NOMO-1 treated with DMSO at 0.1 percent for 48 hours (cell line): Measurements from ENCODE around the gene ZBTB3.
"Not testable (repeated sequence)": the region's sequence is repeated elsewhere in the genome, so short reads cannot be mapped to it uniquely, and the experiment has no call there.

Experiments used
- DNase-seq: peaks from one replicate; lab custom pipeline; 2025; ENCODE audit not compliant: unreplicated experiment; lab: John Stamatoyannopoulos, UW

ZBTB3 gene

DNA sequence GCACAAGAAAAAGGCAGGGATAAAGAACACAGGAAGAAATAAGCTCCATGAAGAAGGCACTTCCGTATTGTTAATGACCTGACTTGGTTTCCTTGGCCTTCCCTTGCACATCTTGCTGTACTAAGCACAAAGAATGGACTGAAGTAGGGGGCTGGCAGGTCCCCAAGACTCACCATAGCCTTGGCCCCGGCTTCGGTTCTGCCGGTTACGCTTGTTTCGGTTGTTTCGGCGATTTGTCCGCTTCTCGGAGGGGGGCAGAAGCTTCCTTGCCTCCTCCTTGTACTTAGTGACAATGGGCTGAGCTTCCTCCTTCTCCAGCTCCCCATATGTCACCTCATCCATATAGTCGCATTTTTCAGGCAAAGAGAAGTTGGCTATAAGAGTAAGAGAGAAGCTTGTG, 37.1 kb downstream of the ZBTB3 start:
- DNase-seq: no peak

GRCh38 chr11:62716206-62716605, 37.8 kb downstream of the ZBTB3 start:
- DNase-seq: no peak

DNA sequence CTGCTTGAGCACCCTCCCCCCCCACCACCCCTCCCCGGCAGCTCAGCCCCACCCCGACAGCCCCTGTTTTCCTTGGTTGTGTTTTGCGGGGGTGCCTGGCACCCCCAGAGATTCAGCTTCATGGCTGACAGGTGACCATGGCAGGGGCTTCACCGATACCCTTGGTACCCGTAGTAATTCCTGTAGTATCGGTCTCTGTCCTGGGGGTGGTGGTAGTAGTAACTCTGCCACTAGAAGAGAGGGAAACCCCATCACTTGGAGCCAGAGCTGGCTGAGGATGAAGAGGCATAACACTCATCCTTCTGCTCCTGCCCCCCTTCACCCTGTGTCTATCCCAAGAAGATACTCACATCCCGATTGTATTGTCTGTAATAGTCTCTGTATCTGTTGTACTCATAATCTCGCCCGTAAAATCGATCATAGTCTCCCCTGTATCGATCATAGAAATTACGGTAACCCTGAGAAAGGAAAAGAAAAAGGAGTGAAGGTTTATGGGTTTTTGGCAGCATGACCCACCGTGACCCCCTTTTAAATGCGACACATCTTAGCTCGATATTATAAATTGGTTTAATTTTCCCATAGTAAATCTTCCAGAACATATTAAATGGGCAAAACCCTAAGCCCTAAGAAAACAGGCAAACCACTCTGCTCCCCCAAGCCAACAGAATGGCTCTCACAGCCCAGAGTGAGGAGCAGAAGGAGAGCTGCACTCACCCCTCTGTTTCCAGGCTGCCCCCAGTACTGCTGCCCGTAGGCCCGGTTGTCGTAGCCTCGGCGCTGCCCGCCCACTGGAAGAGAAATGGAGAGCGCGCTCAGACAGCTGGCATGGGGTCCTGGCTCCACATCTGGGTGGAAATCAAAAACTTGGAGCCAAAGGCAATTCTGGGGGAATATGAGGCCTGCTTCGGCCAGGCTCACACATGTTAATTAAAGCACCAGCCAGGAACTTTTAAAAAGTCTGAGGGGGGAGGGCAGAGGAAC, 38.5 kb downstream of the ZBTB3 start:
- no peak for DNase-seq

DNA sequence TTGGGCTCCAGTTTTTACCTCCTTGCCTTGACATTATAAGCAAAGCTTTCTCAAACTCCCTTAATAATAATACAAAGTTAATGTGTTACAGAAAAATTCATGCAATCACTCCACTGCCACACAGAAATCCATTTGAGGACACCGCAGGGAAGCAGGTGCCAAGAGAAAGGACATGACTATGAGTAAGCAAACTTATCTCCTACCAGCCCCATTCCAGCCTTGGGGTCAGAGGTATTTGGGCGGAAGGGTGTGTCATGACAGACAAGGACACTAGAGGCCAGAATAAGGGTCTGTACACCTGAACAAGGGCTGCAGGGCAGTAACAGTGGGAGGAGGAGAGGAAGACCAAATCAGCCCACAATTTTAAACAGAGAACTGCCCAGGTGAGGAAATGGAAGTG, 40.6 kb downstream of the ZBTB3 start:
- no peak for DNase-seq

DNA sequence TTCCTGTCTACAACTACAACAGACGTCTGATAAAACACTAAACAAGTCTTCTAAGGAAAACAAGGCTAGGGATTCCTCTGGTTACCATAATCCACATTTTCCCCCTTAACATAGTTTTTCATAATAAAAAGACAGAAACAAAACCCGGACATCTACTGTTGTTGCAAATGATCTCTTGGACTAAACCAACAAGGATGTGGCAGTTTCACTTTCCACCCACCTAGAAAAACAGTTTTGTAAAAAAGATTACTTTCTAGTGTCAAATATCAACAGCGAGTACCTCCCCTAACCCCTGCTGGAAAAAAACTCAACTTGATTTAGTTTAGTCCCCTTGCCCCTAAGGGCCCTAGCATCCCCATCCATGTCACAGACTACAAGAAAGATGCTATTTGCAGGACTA, 41.1 kb downstream of the ZBTB3 start:
- DNase-seq: no peak

DNA sequence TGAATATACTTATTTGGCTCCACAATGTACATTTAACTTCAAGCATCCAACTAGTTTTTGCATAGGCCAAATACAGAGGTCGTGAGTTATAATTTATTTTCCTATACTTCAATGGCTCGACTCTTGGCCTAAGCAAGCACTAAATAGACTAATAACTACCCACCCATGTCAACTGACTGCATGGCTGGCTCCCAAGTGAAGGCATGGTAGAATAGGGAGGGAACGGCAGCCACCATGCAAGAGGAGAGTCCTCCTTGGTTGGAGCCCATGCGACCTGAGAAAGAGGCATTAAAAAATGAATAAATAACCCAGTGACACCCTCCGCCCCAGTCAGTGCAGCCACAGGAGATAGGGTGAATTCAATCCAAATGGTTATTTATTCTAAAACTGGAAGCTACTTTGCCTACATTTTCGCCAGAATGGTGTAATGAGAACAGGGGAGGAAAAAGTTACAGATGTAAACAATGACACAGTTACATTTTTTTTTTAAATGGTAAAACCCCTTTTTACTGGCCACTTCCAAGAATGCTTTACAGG, 41.6 kb downstream of the ZBTB3 start:
- DNase-seq: no peak

GRCh38 chr11:62710001-62710345, 44.0 kb downstream of the ZBTB3 start:
- no peak for DNase-seq

DNA sequence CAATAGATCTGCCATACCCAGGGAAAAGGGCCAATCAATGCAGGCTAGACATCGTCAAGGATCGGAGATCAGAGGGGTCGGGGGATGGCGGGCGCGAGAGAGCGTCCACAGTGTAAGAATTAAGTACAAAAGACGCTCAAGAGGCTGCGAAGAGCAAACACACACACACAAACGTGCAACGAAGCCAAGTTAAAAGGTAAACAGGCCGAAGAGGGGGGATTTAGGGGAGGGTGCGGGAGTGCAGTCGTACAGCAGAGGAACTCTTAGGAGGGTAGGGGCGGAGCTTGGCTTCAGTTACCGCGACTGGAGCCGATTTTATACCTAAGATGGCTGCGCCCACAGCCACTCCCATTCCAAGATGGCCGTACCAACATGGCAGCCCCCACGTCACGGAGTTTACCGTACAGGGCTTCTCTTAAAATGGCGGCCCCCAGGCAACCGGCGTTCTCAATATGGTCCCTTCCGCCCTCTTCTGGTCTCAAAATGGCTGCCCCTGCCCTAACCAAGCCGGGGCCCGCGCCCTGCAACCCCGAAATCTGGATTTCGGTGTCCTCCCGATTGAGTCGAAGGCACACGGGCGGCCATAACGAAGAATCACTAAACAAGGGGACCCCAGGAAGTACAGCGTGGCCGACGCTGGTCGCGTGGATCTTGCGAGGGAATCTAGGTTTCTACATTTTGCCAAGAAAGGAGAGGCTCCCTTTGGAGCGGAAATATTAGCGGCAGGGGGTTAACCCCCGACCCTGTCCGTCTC, 44.5 kb downstream of the ZBTB3 start:
- DNase-seq: peak; percentile 99

- no peak for DNase-seq
These were observed 45.2 kb downstream of the ZBTB3 start for GRCh38 chr11:62708793-62709192.

DNA sequence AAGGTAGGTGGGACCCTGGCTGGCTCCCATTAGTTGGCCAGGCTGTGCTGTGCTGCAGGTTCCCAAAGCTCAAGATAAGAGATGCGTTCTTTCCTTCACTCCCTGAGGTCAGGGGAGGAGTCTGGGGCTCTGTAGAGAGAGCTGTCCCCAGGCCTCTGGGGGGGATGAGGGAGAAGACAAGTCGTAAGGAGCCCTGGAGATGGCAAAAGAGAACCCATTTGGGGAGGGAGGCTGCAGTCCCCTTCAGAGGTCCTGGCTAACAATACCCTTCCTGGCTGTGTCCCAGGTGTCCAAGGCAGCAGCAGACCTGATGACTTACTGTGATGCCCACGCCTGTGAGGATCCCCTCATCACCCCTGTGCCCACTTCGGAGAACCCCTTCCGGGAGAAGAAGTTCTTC, 45.6 kb downstream of the ZBTB3 start:
- DNase-seq: no peak

DNA sequence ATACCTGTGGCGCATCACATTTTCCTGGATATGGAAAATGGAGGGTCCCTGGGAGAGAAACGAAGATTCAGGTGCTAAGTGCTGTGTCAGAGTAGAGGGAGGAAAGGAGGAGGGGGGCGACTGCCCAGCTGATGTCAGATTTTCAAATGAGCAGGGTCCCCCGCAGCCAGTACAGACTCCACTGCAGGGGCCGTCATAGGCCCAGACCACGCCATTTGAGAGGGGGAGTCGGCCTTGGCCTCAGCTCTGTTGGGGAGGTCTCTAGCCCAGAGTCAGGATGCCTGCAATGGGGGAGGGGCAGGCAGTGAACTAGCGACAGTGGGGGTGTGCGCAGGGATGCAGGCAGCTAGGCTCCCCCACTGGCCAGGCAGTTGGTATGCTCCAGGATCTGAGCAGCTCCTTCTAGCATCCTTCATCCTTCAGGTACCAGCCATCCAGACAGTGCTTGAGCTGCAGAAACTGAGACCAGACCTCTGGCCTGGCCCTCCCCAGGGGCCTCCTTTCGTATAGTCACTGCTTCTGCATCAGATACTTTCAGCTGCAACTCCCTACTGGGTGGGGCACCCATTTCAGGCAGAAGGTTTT, 46.6 kb downstream of the ZBTB3 start, which contains the start of the genes BSCL2 and GNG3:
Gene BSCL2 (minus strand): TSS at position 148 of the 585 bp plus-strand sequence. CDS start 229 bp downstream, outside the sequence.
Gene GNG3 (plus strand): TSS at position 400 of the 585 bp plus-strand sequence. CDS start 620 bp downstream, outside the sequence.
- no peak for DNase-seq

DNA sequence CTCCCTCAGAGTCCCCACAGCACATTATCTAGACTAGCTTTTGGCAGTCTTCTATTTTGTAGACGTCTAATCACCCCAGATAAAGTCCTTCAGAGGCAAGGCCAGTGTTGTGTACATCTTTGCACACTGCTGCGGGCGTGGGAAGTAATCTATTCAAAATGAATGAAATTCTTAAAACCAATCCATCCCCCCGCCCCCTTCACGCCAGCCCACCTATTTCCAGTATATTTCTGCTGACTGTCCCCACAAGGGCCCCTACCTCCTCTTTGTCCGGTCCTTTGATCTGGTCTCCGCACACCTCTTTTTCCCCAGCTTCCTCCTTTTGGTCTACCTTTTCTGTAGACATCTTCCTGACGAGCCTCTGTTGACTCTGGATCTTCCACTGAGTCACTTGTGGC, 47.1 kb downstream of the ZBTB3 start:
- no peak for DNase-seq

GRCh38 chr11:62705880-62706849, 47.8 kb downstream of the ZBTB3 start:
- peak; percentile 85 for DNase-seq

DNA sequence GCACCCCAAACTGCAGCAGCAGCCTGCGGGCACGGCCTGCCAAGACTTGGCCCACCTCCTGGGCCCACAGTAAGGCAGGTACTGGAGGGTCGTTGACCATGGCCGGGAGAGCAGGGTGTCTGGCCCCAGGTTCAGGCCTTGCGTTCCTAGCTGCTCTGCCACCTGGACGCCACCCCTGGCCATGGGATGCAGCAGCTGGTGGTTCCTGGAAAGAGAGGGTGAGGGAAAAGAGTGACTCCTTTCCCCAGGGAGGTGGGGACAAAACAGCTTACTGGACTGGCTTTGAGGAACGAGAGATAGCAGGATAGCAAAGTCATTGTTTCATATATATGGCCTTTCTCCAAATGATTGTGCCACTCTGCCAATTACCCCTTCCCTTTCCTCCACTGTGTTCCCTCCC, 48.5 kb downstream of the ZBTB3 start:
- DNase-seq: no peak

DNA sequence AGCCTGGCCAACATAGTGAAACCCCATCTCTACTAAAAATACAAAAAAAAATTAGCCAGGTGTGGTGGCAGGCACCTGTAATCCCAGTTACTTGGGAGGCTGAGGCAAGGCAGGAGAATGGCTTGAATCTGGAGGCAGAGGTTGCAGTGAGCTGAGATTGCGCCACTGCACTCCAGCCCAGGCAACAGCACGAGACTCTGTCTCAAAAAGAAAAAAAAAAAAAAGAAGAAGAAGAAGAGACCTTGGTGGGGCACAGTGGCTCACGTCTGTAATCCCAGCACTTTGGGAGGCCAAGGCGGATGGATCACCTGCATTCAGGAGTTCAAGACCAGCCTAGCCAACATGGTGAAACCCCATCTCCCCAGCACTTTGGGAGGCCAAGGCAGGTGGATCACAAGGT, 50.0 kb downstream of the ZBTB3 start:
- DNase-seq: not testable (repeated sequence)

DNA sequence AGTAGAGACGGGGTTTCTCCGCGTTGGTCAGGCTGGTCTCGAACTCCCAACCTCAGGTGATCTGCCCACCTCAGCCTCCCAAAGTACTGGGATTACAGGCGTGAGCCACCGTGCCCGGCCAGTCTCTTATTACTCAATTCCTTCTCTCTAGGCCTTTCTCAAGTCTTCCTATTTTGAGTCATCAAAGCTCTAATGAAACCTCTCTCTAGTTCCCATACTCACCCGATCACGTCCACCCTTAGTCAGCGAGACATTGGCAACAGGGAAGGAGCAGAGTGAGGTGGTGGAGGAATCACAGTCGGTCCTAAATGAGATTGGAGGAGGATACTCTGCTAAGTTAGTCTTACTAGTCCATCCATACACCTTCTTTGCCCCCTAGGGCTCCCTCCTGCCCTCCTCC, 51.7 kb downstream of the ZBTB3 start:
- DNase-seq: no peak
